Tibial nerve (tissue), 4 donors: ENCODE results near the gene TNNC1. TPM values are rescaled to one million over a fixed set of nuclear protein-coding genes. Genes with fewer than 3 reads are reported as not detected.

Experiments used
- DNase-seq, 2 donors: peaks; one replicate each; pipeline ENCODE4 v3.0.0-alpha.2; 2019; ENCODE audit warnings: low spot score in 2 of 2
- H3K27ac ChIP-seq, 4 donors: fragments of 200-600 bp; sonication (generic) in 3 of 4; one replicate each; pipeline ENCODE4 v1.5.1; 2017 to 2019; ENCODE audit warnings: mild to moderate bottlenecking in 1 of 4
- H3K27me3 ChIP-seq, 2 donors: fragments of 200-600 bp; sonication (generic) in 1 of 2; one replicate each; pipeline versions ENCODE4 v1.5.1 to v1.6.0; 2017 to 2019
- H3K36me3 ChIP-seq, 3 donors: fragments of 200-600 bp; sonication (generic); one replicate each; pipeline ENCODE4 v1.5.1; 2018 to 2019
- H3K4me1 ChIP-seq, 4 donors: fragments of 200-600 bp; sonication (generic) in 3 of 4; one replicate each; pipeline ENCODE4 v1.5.1; 2017 to 2019
- H3K4me3 ChIP-seq, 4 donors: fragments of 200-600 bp; sonication (generic) in 3 of 4; one replicate each; pipeline ENCODE4 v1.5.1; 2017 to 2019; ENCODE audit warnings: mild to moderate bottlenecking in 1 of 4, moderate library complexity in 1 of 4
- H3K9me3 ChIP-seq, 4 donors: fragments of 200-600 bp; sonication (generic) in 3 of 4; one replicate each; pipeline ENCODE4 v1.5.1; 2017 to 2019
- EP300 ChIP-seq, 2 donors: sonication (generic); formaldehyde crosslinking; IDR thresholded peaks; one replicate each; pipeline ENCODE4 v1.6.1; 2017; ENCODE audit warnings: antibody characterized with exemption in 2 of 2, mild to moderate bottlenecking in 1 of 2
- POLR2A ChIP-seq, 2 donors: fragments of 450-650 bp; IDR thresholded peaks; one replicate each; pipeline ENCODE4 v1.6.1; 2017; ENCODE audit warnings: antibody characterized with exemption in 2 of 2, mild to moderate bottlenecking in 2 of 2, moderate library complexity in 2 of 2
- WGBS, 2 donors: methylation state at CpG; one replicate each; pipeline ENCODE4 v1.1.5; 2018; 5-methylcytosine and 5-hydroxymethylcytosine counted together
- total RNA-seq, 4 donors: library from RNA; depleted of rRNA; stranded (reverse); fragments of >200 nt; gene quantifications; one replicate each; pipeline ENCODE4 v1.1.0, GENCODE V29; 2016
- TF ChIP-seq, protein P1 (sequence below), 5 experiments: fragments of 200-600 bp in 3 of 5; fragments of 450-650 bp in 2 of 5; sonication (generic) in 3 of 5; IDR thresholded peaks; one replicate each; pipeline ENCODE4 v1.5.1; 2016 to 2019; ENCODE audit warnings: antibody characterized with exemption in 5 of 5, mild to moderate bottlenecking in 3 of 5, moderate library complexity in 2 of 5

The TNNC1 gene
- total RNA-seq, 4 donors from 2014 or later, result 235 to 624 (median 535) TPM

DNA sequence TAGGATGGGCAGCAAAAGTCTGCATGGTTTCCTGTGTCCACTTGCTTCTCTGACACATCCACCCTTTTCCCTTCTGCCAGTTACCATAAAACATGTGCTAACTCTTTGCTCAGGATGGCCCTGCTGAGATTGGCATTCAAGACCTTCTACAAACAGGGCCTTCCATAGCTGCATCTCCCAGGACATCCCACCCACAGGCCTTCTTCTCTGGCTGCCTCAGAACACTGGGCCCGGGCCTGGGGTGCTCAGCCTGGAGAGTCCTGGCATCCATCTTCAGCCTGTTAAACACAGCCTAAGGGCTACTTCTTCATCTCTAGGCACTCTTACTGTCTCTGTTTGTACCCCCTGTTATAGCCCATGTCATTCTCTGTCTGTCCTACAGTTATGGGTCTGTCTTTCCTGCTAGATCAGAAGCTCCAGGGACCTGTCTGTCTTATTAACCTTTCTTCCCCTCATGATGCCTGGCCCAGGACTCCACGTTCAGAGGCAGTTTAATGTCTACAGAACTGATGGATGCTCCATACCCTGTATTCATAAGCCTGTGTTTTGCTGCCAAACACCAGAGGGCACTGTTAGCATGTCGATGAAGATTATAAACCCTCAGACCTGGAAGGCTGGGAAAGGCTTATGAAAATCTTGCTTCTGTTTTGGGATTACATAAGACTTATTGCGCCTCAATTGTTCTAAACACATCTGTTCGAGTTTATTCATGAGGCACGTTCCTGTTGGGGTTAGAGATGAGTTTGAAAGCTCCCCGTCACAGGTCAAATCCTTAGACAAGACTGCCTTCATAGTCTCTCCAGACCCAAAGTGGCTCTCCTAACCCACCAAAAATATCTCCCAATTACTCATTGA is 25.5 kb downstream of the TNNC1 start:
- 6 to 15% methylated on average over 7 of the region's 7 CpGs for WGBS, 2 donors
- peak; percentile 63 to 90 for DNase-seq

DNA sequence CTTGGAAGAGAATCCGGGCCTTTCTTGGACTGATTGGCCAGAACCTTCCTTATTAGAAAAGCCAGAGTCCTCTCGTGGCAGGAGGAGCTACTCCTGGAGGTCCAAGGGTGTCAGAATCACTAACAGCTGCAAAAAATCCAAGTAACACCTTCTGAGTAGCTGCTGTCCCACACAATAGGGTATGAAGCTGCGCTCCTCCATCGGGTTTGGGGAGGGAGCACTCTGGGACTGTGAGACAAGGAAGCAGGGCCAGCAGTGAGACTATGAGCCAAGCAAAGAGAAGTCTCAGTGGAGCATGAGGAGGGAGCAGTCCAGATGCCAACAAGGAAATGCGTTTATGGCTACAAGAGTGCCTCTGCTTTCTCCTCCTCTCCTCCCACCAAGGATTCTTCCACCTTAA is 30.7 kb downstream of the TNNC1 start:
- no peaks in the 10 kb centered on the region for H3K9me3 ChIP-seq
- TF ChIP-seq EP300 (IDR thresholded peaks at IDR 0.05), result no peak
- H3K36me3 ChIP-seq, result peaks cover 0 to 24% (median 0%) of the 10 kb centered on the region in 3 donors
- no peaks in the 10 kb centered on the region for H3K27me3 ChIP-seq
- no peaks in the 10 kb centered on the region for H3K4me1 ChIP-seq
- H3K4me3 ChIP-seq, result no peak overlapping the region
- 52 to 60% methylated on average over 5 of the region's 5 CpGs for WGBS, 2 donors
- no peak overlapping the region for H3K27ac ChIP-seq
- no peak for DNase-seq

More for the DNA sequence above, 25.5 kb downstream of the TNNC1 start:
- Histone ChIP-seq H3K4me3 (no peak overlapping the region), H3K4me1 (peaks cover 0 to 20% (median 16%) of the 10 kb centered on the region in 4 donors), H3K27ac (peak overlapping the region in 1 of 4 donors; percentile 40), H3K27me3 (no peaks in the 10 kb centered on the region), H3K36me3 (no peaks in the 10 kb centered on the region), H3K9me3 (no peaks in the 10 kb centered on the region)
- TF ChIP-seq POLR2A (IDR thresholded peaks at IDR 0.05), result no peak
- TF ChIP-seq EP300 (IDR thresholded peaks at IDR 0.05), result peak in 1 of 2 donors; percentile 56
- TF ChIP-seq, protein P1, sequence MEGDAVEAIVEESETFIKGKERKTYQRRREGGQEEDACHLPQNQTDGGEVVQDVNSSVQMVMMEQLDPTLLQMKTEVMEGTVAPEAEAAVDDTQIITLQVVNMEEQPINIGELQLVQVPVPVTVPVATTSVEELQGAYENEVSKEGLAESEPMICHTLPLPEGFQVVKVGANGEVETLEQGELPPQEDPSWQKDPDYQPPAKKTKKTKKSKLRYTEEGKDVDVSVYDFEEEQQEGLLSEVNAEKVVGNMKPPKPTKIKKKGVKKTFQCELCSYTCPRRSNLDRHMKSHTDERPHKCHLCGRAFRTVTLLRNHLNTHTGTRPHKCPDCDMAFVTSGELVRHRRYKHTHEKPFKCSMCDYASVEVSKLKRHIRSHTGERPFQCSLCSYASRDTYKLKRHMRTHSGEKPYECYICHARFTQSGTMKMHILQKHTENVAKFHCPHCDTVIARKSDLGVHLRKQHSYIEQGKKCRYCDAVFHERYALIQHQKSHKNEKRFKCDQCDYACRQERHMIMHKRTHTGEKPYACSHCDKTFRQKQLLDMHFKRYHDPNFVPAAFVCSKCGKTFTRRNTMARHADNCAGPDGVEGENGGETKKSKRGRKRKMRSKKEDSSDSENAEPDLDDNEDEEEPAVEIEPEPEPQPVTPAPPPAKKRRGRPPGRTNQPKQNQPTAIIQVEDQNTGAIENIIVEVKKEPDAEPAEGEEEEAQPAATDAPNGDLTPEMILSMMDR (IDR thresholded peaks at IDR 0.05), result peak; percentile 51 to 90 (median 76)

DNA sequence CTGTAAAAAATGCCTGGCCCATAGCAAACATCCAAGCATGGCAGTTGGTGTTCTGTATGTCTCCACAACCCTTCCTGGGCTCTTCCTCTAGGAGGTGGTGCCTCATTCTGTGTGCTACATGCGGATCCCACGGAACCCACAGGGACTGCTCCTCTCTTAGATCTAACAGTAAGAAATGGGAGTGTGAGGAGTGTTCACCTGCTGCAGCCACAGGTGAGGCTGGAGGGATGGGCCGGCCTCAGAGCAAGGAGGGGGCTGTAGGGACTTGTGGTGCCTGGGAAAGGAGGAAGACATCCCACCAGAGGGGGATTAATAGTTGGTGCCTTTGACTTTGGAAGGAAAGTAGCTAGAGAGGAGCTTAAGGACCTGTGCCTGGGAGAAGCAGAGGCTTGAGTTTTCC is 31.2 kb downstream of the TNNC1 start:
- WGBS, 2 donors, result 92 to 93% methylated on average over 3 of the region's 3 CpGs
- H3K27me3 ChIP-seq, result no peaks in the 10 kb centered on the region
- H3K4me1 ChIP-seq, result no peaks in the 10 kb centered on the region
- H3K4me3 ChIP-seq, result no peak overlapping the region
- TF ChIP-seq POLR2A (IDR thresholded peaks at IDR 0.05), result no peak
- no peaks in the 10 kb centered on the region for H3K9me3 ChIP-seq
- peaks cover 0 to 24% (median 0%) of the 10 kb centered on the region in 3 donors for H3K36me3 ChIP-seq
- H3K27ac ChIP-seq, result no peak overlapping the region
- no peak for DNase-seq

DNA sequence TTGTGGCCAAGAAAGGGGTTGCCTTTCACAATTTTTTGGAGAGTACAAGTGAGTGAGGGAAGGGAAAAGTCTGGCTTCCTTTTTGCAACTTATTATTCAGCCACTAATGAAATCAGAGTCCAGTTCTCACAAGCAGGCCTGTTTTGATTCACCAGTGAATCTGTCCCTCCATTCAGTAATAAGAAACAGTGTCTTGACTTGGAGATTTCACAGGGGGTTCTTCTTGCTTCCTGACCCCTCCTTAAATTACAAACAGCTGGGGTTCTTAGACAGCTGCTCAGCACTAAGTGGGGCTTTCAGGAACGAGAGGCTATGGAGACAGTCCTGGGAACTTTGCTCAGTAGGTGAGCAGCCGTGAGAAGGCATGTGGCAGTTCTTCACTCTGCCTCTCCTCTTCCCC is 33.5 kb downstream of the TNNC1 start:
- Histone ChIP-seq H3K27ac (no peak overlapping the region), H3K4me1 (no peaks in the 10 kb centered on the region), H3K27me3 (no peaks in the 10 kb centered on the region), H3K9me3 (no peaks in the 10 kb centered on the region), H3K4me3 (no peak overlapping the region), H3K36me3 (peaks cover 0 to 36% (median 0%) of the 10 kb centered on the region in 3 donors)
- TF ChIP-seq EP300 (IDR thresholded peaks at IDR 0.05) (no peak), POLR2A (IDR thresholded peaks at IDR 0.05) (no peak)
- TF ChIP-seq, protein P1 (IDR thresholded peaks at IDR 0.05), result no peak
- DNase-seq, result no peak
- WGBS, 2 donors, result 70 to 73% methylated on average over 2 of the region's 2 CpGs

DNA sequence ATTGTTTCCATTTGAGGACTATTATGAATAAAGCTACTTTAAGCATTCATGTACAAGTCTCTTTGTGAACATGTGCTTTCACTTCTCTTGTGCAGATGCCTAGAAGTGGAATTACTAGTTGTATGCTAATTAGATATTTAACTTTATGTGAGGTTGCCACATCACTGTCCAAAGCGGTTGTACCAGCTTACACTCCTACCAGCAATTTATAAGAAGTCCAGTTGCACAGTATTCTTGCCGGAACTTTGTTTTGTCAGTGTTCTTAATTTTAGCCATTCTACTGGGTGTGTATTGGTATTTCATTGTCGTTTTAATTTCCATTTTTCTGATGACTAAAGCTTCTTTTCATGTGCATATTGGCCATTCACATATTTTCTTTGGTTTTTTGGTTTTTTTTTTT is 38.0 kb downstream of the TNNC1 start:
- Histone ChIP-seq H3K36me3 (peaks cover 0 to 25% (median 0%) of the 10 kb centered on the region in 3 donors), H3K4me3 (no peak overlapping the region), H3K27me3 (no peaks in the 10 kb centered on the region), H3K9me3 (no peaks in the 10 kb centered on the region), H3K27ac (no peak overlapping the region), H3K4me1 (peaks cover 0 to 28% (median 18%) of the 10 kb centered on the region in 4 donors)
- no peak for DNase-seq
- 83 to 86% methylated on average over 3 of the region's 3 CpGs for WGBS, 2 donors
- no peak for TF ChIP-seq EP300 (IDR thresholded peaks at IDR 0.05)
- TF ChIP-seq, protein P1 (IDR thresholded peaks at IDR 0.05), result no peak
- no peak for TF ChIP-seq POLR2A (IDR thresholded peaks at IDR 0.05)

DNA sequence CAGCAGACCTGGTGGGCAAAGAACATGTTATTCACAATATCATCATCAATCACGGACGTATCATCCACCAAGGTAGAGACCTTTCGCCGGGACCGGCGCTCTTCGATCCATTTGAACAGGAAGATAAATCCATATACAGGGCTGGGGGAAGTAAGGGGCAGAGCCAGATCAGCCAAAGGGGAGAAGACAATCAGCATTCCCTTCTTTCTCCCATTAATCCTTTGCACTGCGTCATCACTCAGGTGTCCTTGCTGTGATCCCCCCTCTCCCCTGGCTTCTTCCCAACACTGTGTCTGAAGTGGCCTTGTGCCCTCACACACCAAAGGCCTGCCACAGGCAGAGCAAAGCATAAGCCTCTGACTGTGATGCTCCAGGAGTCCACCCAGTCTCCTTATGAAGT is 45.4 kb downstream of the TNNC1 start:
- whole genome bisulfite sequencing, 2 donors, result 92% methylated on average over 8 of the region's 8 CpGs
- H3K36me3 ChIP-seq, result peaks cover 0 to 52% (median 28%) of the 10 kb centered on the region in 3 donors
- H3K9me3 ChIP-seq, result no peaks in the 10 kb centered on the region
- peak overlapping the region in 1 of 4 donors; percentile 98 for H3K4me3 ChIP-seq
- H3K27ac ChIP-seq, result no peak overlapping the region
- TF ChIP-seq POLR2A (IDR thresholded peaks at IDR 0.05) (no peak), EP300 (IDR thresholded peaks at IDR 0.05) (no peak)
- TF ChIP-seq, protein P1 (IDR thresholded peaks at IDR 0.05), result no peak
- H3K4me1 ChIP-seq, result peaks cover 0 to 62% (median 34%) of the 10 kb centered on the region in 4 donors
- no peak for DNase-seq
- H3K27me3 ChIP-seq, result no peaks in the 10 kb centered on the region
